DOHH2 (cell line): Measurements from ENCODE around the gene GPC6.

Source experiments
- EZH2phosphoT487 ChIP-seq: fragments of 200-600 bp; sonication (generic); IDR thresholded peaks from 2 replicates; pipeline ENCODE4 v1.6.1; 2017; ENCODE audit warnings: borderline replicate concordance, mild to moderate bottlenecking, antibody characterized with exemption, low read length, moderate library complexity, mixed read lengths
- TF ChIP-seq, protein P1 (sequence below): fragments of 200-600 bp; sonication (generic); IDR thresholded peaks from one replicate; pipeline ENCODE4 v1.5.1; 2014; ENCODE audit warnings: antibody characterized with exemption, mild to moderate bottlenecking, low read depth, low read length; ENCODE audit not compliant: poor library complexity, severe bottlenecking

DNA sequence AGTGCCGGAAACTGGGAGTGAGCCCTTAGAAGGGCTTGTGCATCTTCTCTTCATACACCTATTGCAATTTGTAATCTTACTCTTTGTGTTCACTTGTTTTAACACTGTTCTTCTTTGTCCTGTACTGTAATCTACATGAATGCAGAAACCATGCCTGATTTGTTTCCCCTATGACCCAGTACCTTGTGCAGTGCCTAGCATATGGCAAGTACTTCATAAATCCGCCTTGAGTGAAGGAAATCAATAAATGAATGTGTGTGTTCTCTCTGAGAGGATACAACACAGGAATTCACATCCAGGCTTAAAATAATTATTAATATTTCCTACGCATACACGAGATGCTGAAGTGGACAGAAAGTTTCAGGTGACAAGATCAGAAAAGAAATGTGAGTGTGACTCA is 172.6 kb downstream of the GPC6 start:
- TF ChIP-seq, protein P1, sequence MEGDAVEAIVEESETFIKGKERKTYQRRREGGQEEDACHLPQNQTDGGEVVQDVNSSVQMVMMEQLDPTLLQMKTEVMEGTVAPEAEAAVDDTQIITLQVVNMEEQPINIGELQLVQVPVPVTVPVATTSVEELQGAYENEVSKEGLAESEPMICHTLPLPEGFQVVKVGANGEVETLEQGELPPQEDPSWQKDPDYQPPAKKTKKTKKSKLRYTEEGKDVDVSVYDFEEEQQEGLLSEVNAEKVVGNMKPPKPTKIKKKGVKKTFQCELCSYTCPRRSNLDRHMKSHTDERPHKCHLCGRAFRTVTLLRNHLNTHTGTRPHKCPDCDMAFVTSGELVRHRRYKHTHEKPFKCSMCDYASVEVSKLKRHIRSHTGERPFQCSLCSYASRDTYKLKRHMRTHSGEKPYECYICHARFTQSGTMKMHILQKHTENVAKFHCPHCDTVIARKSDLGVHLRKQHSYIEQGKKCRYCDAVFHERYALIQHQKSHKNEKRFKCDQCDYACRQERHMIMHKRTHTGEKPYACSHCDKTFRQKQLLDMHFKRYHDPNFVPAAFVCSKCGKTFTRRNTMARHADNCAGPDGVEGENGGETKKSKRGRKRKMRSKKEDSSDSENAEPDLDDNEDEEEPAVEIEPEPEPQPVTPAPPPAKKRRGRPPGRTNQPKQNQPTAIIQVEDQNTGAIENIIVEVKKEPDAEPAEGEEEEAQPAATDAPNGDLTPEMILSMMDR: no peak
- no peak for TF ChIP-seq EZH2phosphoT487
